Measurements from ENCODE around the gene IL12RB1. TPM values are rescaled to one million over a fixed set of nuclear protein-coding genes. Genes with fewer than 3 reads are reported as not detected.

The IL12RB1 gene
- total RNA-seq, 1 experiment from 2014 or later: 0.36 TPM

DNA sequence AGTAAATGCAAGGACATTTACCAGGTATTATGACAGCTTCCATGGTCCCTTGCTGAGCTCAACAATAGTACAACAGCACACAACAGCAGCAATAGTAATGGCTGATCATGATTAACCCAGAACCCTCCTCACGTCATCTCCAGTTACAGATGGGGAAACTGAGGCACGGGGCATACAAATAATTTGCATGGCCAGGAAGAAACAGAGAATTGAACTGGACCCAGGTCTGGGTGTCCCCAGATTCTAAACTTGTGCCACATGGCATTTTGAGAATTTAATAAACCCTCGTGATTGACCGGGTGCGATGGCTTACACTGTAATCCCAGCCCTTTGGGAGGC lies 18.0 kb upstream of the IL12RB1 start:
- in situ Hi-C loops (cut with HindIII; ENCODE audit: low pct_unique_long_range_greater_than_20kb, low sequenced_read_pairs): no loop called here
- Histone ChIP-seq H3K36me3 (ENCODE audit: control insufficient read depth, insufficient read depth, low read length) (no peaks in the 10 kb centered on the region), H3K4me3 (ENCODE audit: low read depth in 2 of 2, low read length in 2 of 2) (peak overlapping the region; percentile 44 to 57), H3K27me3 (ENCODE audit: control insufficient read depth, insufficient read depth, low read length) (no peaks in the 10 kb centered on the region), H3K27ac (ENCODE audit: low read length) (0 out of 2 replicates have a peak overlapping the region, but pooled peaks have one; percentile 39), H3K4me1 (ENCODE audit: control insufficient read depth, insufficient read depth, low read length) (no peaks in the 10 kb centered on the region), H3K9me3 (ENCODE audit: control insufficient read depth, insufficient read depth, low read depth, low read length) (no peaks in the 10 kb centered on the region)
- BruUV-seq (replicated peaks): no TSS peak
- ChIA-PET CTCF (interaction anchor here (0.7 kb wide), 1 partner anchor 283 kb away, joined by 4 read pairs; no protein-coding TSS in a partner anchor), POLR2A (interaction anchor here (0.5 kb wide), 1 partner anchor 104 kb away, joined by 5 read pairs; no protein-coding TSS in a partner anchor)
- DNase-seq (ENCODE audit: low read depth, low spot score) (no peak), ATAC-seq (no peak)
- intact Hi-C loops (cut with micrococcal nuclease; ENCODE audit: unreplicated experiment): no loop called here
- TF ChIP-seq POLR2AphosphoS5 (IDR thresholded peaks at IDR 0.05; ENCODE audit: low read depth, low read length) (no peak), SIN3A (IDR thresholded peaks at IDR 0.05; ENCODE audit: borderline replicate concordance, insufficient read depth, low read depth, low read length) (no peak), TCF7L2 (IDR thresholded peaks at IDR 0.05; ENCODE audit: low read depth, low read length) (no peak)
- TF ChIP-seq, protein P1, sequence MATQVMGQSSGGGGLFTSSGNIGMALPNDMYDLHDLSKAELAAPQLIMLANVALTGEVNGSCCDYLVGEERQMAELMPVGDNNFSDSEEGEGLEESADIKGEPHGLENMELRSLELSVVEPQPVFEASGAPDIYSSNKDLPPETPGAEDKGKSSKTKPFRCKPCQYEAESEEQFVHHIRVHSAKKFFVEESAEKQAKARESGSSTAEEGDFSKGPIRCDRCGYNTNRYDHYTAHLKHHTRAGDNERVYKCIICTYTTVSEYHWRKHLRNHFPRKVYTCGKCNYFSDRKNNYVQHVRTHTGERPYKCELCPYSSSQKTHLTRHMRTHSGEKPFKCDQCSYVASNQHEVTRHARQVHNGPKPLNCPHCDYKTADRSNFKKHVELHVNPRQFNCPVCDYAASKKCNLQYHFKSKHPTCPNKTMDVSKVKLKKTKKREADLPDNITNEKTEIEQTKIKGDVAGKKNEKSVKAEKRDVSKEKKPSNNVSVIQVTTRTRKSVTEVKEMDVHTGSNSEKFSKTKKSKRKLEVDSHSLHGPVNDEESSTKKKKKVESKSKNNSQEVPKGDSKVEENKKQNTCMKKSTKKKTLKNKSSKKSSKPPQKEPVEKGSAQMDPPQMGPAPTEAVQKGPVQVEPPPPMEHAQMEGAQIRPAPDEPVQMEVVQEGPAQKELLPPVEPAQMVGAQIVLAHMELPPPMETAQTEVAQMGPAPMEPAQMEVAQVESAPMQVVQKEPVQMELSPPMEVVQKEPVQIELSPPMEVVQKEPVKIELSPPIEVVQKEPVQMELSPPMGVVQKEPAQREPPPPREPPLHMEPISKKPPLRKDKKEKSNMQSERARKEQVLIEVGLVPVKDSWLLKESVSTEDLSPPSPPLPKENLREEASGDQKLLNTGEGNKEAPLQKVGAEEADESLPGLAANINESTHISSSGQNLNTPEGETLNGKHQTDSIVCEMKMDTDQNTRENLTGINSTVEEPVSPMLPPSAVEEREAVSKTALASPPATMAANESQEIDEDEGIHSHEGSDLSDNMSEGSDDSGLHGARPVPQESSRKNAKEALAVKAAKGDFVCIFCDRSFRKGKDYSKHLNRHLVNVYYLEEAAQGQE (IDR thresholded peaks at IDR 0.05; ENCODE audit: insufficient read depth in 1 of 2, low read depth in 2 of 2, low read length in 1 of 2): no peak
- TF ChIP-seq, protein P2, sequence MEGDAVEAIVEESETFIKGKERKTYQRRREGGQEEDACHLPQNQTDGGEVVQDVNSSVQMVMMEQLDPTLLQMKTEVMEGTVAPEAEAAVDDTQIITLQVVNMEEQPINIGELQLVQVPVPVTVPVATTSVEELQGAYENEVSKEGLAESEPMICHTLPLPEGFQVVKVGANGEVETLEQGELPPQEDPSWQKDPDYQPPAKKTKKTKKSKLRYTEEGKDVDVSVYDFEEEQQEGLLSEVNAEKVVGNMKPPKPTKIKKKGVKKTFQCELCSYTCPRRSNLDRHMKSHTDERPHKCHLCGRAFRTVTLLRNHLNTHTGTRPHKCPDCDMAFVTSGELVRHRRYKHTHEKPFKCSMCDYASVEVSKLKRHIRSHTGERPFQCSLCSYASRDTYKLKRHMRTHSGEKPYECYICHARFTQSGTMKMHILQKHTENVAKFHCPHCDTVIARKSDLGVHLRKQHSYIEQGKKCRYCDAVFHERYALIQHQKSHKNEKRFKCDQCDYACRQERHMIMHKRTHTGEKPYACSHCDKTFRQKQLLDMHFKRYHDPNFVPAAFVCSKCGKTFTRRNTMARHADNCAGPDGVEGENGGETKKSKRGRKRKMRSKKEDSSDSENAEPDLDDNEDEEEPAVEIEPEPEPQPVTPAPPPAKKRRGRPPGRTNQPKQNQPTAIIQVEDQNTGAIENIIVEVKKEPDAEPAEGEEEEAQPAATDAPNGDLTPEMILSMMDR (IDR thresholded peaks at IDR 0.05): no peak

DNA sequence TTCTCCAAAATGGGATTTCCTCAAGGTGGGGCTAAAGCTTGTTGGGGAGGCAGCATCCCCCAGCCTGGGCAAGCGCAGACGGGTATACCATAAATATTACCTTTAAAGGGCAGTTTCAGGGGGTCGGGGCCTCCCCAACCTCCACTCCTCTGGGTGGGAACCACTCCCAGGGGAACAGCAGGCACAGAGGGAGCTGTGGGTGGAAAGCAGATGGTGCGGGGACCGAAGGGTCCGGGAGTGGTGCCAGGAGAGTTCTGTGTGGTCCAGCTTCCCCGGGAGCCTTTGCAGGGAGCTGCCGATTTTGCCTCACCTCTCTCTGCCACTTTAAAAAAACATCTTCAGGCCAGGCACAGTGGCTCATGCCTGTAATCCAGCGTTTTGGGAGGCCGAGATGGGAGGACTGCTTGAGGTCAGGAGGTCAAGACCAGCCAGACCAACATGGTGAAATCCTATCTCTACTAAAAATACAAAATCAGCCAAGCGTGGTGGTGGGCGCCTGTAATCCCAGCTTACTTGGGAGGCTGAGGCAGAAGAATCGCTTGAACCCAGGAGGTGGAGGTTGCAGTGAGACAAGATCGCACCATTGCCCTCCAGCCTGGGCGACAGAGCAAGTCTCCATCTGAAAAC lies 16.3 kb upstream of the IL12RB1 start:
- Histone ChIP-seq H3K4me3 (ENCODE audit: low read depth in 2 of 2, low read length in 2 of 2) (no peak overlapping the region), H3K9me3 (ENCODE audit: control insufficient read depth, insufficient read depth, low read depth, low read length) (no peaks in the 10 kb centered on the region), H3K27me3 (ENCODE audit: control insufficient read depth, insufficient read depth, low read length) (no peaks in the 10 kb centered on the region), H3K36me3 (ENCODE audit: control insufficient read depth, insufficient read depth, low read length) (no peaks in the 10 kb centered on the region), H3K4me1 (ENCODE audit: control insufficient read depth, insufficient read depth, low read length) (peaks cover 8% of the 10 kb centered on the region; the same call in 1 of the 2 replicates), H3K27ac (ENCODE audit: low read length) (no peak overlapping the region)
- in situ Hi-C loops (cut with HindIII; ENCODE audit: low pct_unique_long_range_greater_than_20kb, low sequenced_read_pairs): no loop called here
- ChIA-PET POLR2A (interaction anchor here (0.7 kb wide), 1 partner anchor 41 kb away, joined by 14 read pairs; no protein-coding TSS in a partner anchor), CTCF (no interaction called here)
- DNase-seq (ENCODE audit: low read depth, low spot score) (no peak), ATAC-seq (no peak)
- no TSS peak for BruUV-seq (replicated peaks)
- no peak for TF ChIP-seq POLR2AphosphoS5 (IDR thresholded peaks at IDR 0.05; ENCODE audit: low read depth, low read length)
- no peak for TF ChIP-seq SIN3A (IDR thresholded peaks at IDR 0.05; ENCODE audit: borderline replicate concordance, insufficient read depth, low read depth, low read length)
- intact Hi-C loops (cut with micrococcal nuclease; ENCODE audit: unreplicated experiment): no loop called here

DNA sequence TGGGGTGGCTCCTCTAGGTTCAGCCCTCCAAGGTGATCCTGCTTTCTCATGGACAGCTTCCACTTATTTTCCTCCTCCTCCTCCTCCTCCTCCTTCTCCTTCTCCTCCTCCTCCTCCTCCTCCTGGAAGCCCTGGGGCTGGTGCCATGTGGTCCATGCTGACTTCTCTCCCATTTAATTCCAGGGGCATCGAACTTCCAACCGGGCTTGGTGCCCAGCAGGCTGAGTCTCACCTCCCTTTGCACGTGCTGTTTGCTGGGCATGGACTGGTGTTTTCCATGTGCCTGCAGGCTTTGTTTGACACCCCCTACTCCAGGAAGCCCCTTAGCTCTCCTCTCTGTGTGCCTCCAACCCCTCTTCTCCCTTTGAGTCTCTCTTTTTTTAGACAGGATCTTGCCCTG lies 14.5 kb upstream of the IL12RB1 start:
- DNase-seq (ENCODE audit: low read depth, low spot score): no peak
- H3K9me3 ChIP-seq (ENCODE audit: control insufficient read depth, insufficient read depth, low read depth, low read length): no peaks in the 10 kb centered on the region
- H3K4me3 ChIP-seq (ENCODE audit: low read depth in 2 of 2, low read length in 2 of 2): no peak overlapping the region
- H3K4me1 ChIP-seq (ENCODE audit: control insufficient read depth, insufficient read depth, low read length): peaks cover 9% of the 10 kb centered on the region; the same call in 1 of the 2 replicates
- intact Hi-C loops (cut with micrococcal nuclease; ENCODE audit: unreplicated experiment): no loop called here
- no TSS peak for BruUV-seq (replicated peaks)
- ATAC-seq: no peak
- no peaks in the 10 kb centered on the region for H3K36me3 ChIP-seq (ENCODE audit: control insufficient read depth, insufficient read depth, low read length)
- no peaks in the 10 kb centered on the region for H3K27me3 ChIP-seq (ENCODE audit: control insufficient read depth, insufficient read depth, low read length)
- CTCF ChIA-PET: interaction anchor here (0.7 kb wide), 1 partner anchor 41 kb away, joined by 11 read pairs; no protein-coding TSS in a partner anchor
- in situ Hi-C loops (cut with HindIII; ENCODE audit: low pct_unique_long_range_greater_than_20kb, low sequenced_read_pairs): no loop called here
- H3K27ac ChIP-seq (ENCODE audit: low read length): no peak overlapping the region
- POLR2A ChIA-PET: no interaction called here
- no peak for TF ChIP-seq TCF7L2 (IDR thresholded peaks at IDR 0.05; ENCODE audit: low read depth, low read length)
- TF ChIP-seq, protein P1 (IDR thresholded peaks at IDR 0.05; ENCODE audit: insufficient read depth in 1 of 2, low read depth in 2 of 2, low read length in 1 of 2): no peak
- TF ChIP-seq, protein P2 (IDR thresholded peaks at IDR 0.05): no peak
- no peak for TF ChIP-seq SIN3A (IDR thresholded peaks at IDR 0.05; ENCODE audit: borderline replicate concordance, insufficient read depth, low read depth, low read length)
- TF ChIP-seq POLR2AphosphoS5 (IDR thresholded peaks at IDR 0.05; ENCODE audit: low read depth, low read length): no peak
